HUES48 (cell line): ENCODE measurements around the gene ZBTB7C.

Source experiments
- H3K27ac ChIP-seq: one replicate; pipeline ENCODE4 v1.7.0; 2013; ENCODE audit warnings: low read depth, low read length, inconsistent platforms
- H3K27me3 ChIP-seq: 2 replicates; pipeline ENCODE4 v1.6.1; 2013; ENCODE audit warnings: mild to moderate bottlenecking, low read length; ENCODE audit not compliant: control insufficient read depth, insufficient read depth
- H3K36me3 ChIP-seq: 2 replicates; pipeline ENCODE4 v1.6.1; 2013; ENCODE audit warnings: low read length; ENCODE audit not compliant: control insufficient read depth, insufficient read depth
- H3K4me1 ChIP-seq: 2 replicates; pipeline ENCODE4 v1.6.1; 2013; ENCODE audit warnings: mild to moderate bottlenecking, low read length; ENCODE audit not compliant: control insufficient read depth, insufficient read depth
- H3K4me3 ChIP-seq: 2 replicates; pipeline ENCODE4 v1.5.1; 2013; ENCODE audit warnings: mild to moderate bottlenecking, low read depth, low read length
- H3K9ac ChIP-seq: 2 replicates; pipeline ENCODE4 v1.6.1; 2013; ENCODE audit warnings: mild to moderate bottlenecking, low read depth, low read length, moderate library complexity
- H3K9me3 ChIP-seq: 2 replicates; pipeline ENCODE4 v1.6.1; 2013; ENCODE audit warnings: low read length; ENCODE audit not compliant: control insufficient read depth, insufficient read depth

Gene ZBTB7C

DNA sequence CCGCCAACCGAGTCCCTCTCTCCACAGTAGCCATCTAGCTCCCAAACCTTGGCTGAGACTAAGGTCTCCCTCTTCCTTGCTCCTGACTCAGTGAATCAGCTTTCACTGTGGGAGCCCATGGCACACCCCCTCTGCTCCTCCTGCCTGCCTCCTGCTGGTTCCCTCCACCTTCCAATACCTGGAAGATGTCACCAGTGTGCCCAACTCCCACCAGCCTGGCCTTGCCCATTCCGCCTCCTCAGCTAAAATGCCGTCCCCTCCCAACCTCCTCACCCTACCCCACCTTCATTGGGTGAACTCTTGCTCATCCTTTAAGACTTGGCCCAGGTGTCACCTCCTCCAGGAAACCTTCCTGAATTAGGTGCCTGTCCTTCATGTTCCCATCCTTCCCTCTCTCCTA lies 348.8 kb downstream of the ZBTB7C start:
- Histone ChIP-seq H3K27ac (no peak overlapping the region), H3K36me3 (no peaks in the 10 kb centered on the region), H3K4me1 (peaks cover 15% of the 10 kb centered on the region), H3K4me3 (no peak overlapping the region), H3K9me3 (no peaks in the 10 kb centered on the region), H3K9ac (no peak overlapping the region), H3K27me3 (no peaks in the 10 kb centered on the region)

DNA sequence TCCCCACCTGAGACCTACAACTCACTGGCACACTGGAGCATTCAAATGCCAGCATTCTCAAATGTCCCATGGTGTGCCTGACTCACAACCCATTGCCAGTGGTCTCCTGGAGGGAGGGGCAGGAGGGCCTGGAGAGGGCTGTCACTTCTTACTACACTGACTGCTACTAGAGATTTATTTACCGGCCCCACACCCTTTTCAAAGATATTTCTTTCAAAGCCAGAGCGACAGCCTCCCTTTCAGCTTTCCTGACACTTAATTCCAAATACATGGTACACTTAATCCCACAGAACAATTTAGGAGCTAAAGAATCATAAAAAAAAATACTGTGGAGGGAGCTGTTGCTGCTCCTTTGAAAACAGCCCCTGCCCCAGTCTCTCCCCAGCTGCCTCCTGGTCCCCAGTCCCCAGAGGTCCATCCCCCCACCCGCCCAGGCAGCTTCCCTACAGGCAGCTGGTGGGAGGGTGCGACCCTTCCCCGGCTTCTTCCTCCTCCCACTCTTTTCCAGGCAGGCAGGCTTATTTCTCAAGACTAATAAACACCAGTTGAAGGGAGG lies 349.6 kb downstream of the ZBTB7C start:
- Histone ChIP-seq H3K4me1 (peaks cover 15% of the 10 kb centered on the region), H3K27me3 (no peaks in the 10 kb centered on the region), H3K36me3 (no peaks in the 10 kb centered on the region), H3K27ac (peak overlapping the region; percentile 9), H3K4me3 (no peak overlapping the region), H3K9me3 (no peaks in the 10 kb centered on the region), H3K9ac (no peak overlapping the region)

DNA sequence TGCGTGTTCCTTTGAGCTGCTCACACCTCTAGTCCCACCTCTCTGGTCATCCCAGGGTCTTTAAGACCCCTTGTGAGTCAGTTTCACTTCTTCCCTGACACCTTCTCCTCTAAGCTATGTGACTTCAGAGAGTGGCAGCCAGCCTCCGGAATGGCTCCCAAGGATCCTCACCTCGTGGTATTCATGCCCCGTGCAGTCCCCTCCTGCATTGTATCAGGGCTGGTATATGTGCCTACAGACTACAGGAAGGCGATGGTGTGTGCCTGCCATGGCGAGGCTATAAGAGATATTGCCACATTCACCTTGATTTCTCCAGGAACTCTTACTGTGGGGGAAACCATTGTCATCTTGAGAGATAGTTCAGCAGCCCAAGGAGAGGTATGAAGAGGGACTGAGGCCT lies 350.7 kb downstream of the ZBTB7C start:
- H3K4me3 ChIP-seq, result no peak overlapping the region
- H3K4me1 ChIP-seq, result peaks cover 15% of the 10 kb centered on the region
- no peak overlapping the region for H3K9ac ChIP-seq
- no peaks in the 10 kb centered on the region for H3K9me3 ChIP-seq
- H3K27me3 ChIP-seq, result no peaks in the 10 kb centered on the region
- H3K27ac ChIP-seq, result no peak overlapping the region
- H3K36me3 ChIP-seq, result no peaks in the 10 kb centered on the region

DNA sequence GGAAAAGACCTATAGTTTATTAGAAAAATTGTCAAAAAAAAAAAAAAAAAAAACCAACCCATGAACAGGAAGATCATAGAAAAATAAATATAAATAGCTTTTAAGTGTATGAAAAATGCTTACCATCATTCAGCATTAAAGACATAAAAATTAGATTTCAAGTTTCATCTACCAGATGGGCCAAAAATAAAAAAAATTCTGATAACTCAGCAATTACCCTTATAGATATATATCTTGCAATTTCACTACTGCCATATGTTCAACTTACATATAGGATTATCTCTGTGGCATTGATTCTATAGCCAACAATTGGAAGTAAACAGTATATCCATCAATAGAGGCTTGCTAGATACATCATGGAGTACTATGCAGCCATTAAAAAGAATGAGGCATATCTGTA lies 352.2 kb downstream of the ZBTB7C start:
- H3K9ac ChIP-seq, result no peak overlapping the region
- H3K4me1 ChIP-seq, result peaks cover 15% of the 10 kb centered on the region
- H3K27me3 ChIP-seq, result no peaks in the 10 kb centered on the region
- H3K36me3 ChIP-seq, result no peaks in the 10 kb centered on the region
- H3K27ac ChIP-seq, result no peak overlapping the region
- no peak overlapping the region for H3K4me3 ChIP-seq
- H3K9me3 ChIP-seq, result no peaks in the 10 kb centered on the region

DNA sequence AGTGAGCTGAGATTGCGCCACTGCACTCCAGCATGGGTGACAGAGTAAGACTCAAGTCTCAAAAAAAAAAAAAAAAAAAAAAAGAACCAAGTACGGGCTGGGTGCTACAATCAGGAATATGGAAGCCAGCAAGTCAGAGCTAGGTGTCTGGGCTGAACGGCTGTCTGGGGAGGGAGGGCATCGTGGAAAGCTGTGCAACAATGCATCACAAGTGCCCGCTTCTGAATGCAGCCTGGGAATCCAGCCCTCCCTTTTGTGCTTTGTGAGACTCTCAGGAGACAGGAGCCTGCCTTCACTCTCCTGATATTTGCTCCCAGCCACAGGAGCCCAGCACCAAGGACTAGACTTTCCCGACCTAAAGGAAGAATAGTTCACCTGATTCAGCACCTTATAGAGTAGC lies 353.8 kb downstream of the ZBTB7C start:
- Histone ChIP-seq H3K4me1 (peaks cover 15% of the 10 kb centered on the region), H3K27ac (no peak overlapping the region), H3K36me3 (no peaks in the 10 kb centered on the region), H3K9ac (no peak overlapping the region), H3K27me3 (no peaks in the 10 kb centered on the region), H3K9me3 (no peaks in the 10 kb centered on the region), H3K4me3 (no peak overlapping the region)

DNA sequence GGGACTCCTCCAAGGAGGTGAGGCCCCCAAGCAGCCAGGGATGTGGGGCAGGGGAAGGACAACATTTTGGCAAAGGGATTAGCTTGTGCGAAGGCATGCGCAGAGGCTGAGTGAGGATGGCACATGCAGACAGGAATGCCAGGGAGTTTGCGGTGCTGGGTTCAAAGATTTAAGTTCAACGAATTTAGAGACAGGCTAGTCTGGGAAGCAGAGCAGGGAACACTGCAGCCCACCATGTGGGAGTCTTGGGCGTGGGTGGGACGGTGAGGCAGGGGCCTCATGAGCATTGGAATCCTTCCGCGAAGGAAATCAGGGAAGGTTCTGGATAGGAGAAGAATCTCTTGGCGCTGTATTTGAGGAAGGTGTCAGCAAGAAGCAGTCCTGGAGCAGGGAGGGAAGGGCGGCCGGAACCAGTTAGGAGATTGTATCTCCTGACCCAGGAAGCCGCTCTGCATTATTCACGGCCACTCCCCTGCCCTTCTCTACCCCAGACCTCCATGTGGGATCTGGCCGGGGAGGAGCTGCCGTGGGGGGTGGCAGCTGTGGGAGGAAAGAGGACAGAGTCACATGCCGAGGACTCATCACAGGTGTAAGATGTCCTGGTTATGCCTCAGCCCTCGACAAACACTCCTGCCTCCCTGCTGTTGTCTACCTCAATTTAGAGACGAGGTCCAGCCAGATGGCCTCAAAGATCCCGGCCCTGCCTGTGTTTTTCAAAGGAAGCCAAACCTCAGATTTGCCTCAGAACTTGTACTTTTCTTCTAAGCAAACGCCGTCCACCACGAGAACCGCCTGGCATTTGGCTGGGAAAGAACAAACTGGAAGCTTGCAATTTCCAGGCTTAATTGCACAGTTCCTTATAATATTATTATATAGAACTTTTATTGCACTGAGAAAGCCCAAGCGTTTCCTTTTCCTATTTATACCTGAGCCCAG lies 355.0 kb downstream of the ZBTB7C start:
- Histone ChIP-seq H3K36me3 (no peaks in the 10 kb centered on the region), H3K9me3 (no peaks in the 10 kb centered on the region), H3K27ac (no peak overlapping the region), H3K4me1 (peaks cover 5% of the 10 kb centered on the region), H3K9ac (no peak overlapping the region), H3K27me3 (no peaks in the 10 kb centered on the region), H3K4me3 (no peak overlapping the region)

DNA sequence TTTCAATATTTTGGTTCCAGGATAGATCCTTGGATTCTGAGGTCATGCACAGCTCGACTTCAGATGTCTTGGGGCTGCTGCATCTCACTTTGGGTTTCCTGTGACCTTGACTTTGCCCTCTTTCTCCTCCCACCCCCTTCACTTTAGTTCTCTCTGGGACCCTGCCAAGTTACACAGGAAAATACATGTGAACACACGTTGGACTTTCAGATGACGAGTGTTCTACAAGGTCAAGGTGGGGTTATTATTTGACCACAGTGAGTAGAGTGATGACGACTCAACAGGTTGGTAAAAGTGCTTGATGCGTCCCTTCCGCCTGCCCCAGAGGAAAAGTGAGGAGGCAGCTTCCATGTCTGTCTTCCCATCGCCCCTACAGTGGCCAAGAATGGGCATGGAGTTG lies 356.3 kb downstream of the ZBTB7C start:
- Histone ChIP-seq H3K27me3 (no peaks in the 10 kb centered on the region), H3K4me1 (no peaks in the 10 kb centered on the region), H3K27ac (no peak overlapping the region), H3K4me3 (no peak overlapping the region), H3K9me3 (no peaks in the 10 kb centered on the region), H3K36me3 (no peaks in the 10 kb centered on the region), H3K9ac (no peak overlapping the region)

DNA sequence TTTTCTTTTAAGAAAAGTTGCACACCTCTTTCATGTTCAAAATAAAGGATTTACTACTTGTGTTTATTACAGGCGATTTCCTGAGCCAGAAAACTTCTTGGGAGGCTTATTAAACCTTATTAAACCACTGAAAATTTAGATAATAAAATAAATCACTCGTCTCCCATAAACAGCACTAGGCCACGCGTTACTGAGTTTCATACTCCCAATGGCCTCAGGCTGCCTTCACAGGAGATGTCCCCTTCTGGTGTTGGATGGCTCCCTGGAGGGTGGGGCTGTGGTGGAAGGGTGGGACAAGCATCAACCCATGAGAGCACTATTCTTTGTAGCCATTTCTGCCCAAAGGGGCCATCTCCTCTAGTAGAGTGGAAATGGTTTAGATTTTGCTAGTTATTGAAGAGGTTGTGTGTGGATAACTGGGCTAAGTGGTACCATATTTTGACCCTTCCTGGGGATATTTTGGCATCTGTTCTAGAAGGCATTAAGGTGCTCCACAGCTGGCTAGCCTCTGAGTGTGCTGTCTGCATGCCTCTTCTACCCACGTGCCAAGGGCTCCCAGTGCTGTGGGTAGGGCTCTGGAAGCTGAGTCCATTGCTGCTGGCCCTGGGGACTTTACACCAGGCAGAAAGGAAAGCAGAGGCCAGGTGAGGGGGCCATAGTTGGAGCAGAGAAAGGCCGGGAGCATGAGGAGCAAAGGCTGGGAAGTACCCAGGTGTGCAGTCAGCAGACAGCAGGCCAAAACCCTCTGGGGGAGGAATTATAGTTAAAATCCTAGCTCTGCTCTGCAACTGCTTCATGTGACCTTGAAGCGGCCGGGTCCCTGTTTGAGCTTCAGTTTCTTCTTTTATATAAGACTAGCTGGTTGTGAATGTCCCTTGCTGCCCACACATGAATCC lies 357.0 kb downstream of the ZBTB7C start:
- no peaks in the 10 kb centered on the region for H3K27me3 ChIP-seq
- no peak overlapping the region for H3K27ac ChIP-seq
- no peaks in the 10 kb centered on the region for H3K9me3 ChIP-seq

DNA sequence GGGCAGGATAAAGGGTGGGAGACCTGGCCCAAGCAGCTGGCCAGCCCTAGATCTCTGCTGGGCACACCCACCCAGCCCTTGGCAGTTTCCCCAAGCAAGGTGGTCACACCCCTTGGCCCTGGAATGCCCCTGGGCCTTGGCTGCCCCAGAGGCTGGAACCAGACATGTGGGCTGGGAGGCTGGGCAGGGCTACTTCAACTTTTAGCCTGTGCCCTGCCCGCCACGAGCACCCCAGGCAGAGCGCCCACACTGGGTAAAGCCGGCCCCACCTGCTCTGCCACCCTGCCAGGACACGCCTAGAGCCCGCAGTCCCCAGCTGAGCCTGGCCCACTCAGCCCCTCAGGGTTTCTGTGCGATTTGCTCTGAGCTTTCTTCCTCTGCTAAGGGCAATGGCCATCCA lies 359.0 kb downstream of the ZBTB7C start:
- no peak overlapping the region for H3K27ac ChIP-seq
- H3K4me3 ChIP-seq, result no peak overlapping the region
- H3K36me3 ChIP-seq, result no peaks in the 10 kb centered on the region
- H3K27me3 ChIP-seq, result no peaks in the 10 kb centered on the region; the same call in 1 of the 2 replicates
- no peak overlapping the region for H3K9ac ChIP-seq
- H3K4me1 ChIP-seq, result no peaks in the 10 kb centered on the region
- no peaks in the 10 kb centered on the region for H3K9me3 ChIP-seq

More for the DNA sequence above, 357.0 kb downstream of the ZBTB7C start:
- Histone ChIP-seq H3K9ac (no peak overlapping the region), H3K4me1 (no peaks in the 10 kb centered on the region), H3K4me3 (no peak overlapping the region), H3K36me3 (no peaks in the 10 kb centered on the region)

DNA sequence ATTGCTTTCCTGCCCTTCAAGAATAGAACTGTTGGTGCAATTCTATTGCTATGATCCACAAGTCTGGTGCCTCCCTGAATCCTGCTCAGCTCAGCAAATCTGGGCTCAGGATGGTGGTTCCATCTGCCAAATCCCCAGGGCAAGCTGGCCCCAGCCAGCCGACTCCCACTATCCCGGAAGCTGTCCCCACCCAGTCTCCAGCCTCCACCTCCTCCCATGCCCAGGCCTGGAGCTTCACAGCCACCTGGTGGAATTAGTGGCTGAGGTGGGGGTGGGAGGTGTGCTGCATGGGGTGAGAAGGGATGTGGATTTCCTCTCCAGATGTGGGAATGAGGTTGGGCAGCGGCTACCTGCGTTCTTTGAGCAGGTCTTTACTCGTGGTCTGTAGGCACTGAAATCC lies 359.4 kb downstream of the ZBTB7C start:
- Histone ChIP-seq H3K27ac (no peak overlapping the region), H3K9ac (no peak overlapping the region)

More for the DNA sequence above, 359.4 kb downstream of the ZBTB7C start:
- no peak overlapping the region for H3K4me3 ChIP-seq
- no peaks in the 10 kb centered on the region for H3K36me3 ChIP-seq
- no peaks in the 10 kb centered on the region for H3K4me1 ChIP-seq
- H3K27me3 ChIP-seq, result no peaks in the 10 kb centered on the region; the same call in 1 of the 2 replicates
- no peaks in the 10 kb centered on the region for H3K9me3 ChIP-seq
